ENCODE measurements around the gene OTULIN. TPM values are rescaled to one million over a fixed set of nuclear protein-coding genes. Genes with fewer than 3 reads are reported as not detected.

OTULIN gene
- total RNA-seq, 1 experiment from 2014 or later: 10.6 TPM

- DNase-seq (ENCODE audit: low read depth): no peak
Observed at GRCh38 chr5:14745753-14746152, 81.2 kb downstream of the OTULIN start.

GRCh38 chr5:14748180-14748900, 83.8 kb downstream of the OTULIN start:
- DNase-seq (ENCODE audit: low read depth): no peak
- in situ Hi-C loops (cut with HindIII; ENCODE audit: low pct_unique_long_range_greater_than_20kb, low sequenced_read_pairs): no loop called here

More at GRCh38 chr5:14745753-14746152, 81.2 kb downstream of the OTULIN start:
- in situ Hi-C loops (cut with HindIII; ENCODE audit: low pct_unique_long_range_greater_than_20kb, low sequenced_read_pairs): no loop called here

Other genes with a start within 250 kb of the OTULIN start
- gene OTULINL, start 82.9 kb upstream of the OTULIN start, total RNA-seq (2014; rRNA removed; shearing (Covaris generic); ENCODE audit: low replicate concordance): 2.1 and 2.5 TPM in 2 replicates
- 16.3 and 30.1 TPM in 2 replicates for gene ANKH, start 207.1 kb downstream of the OTULIN start, total RNA-seq (2014; rRNA removed; shearing (Covaris generic); ENCODE audit: low replicate concordance)